ENCODE data around the gene ALS2. TPM values are rescaled to one million over a fixed set of nuclear protein-coding genes. Genes with fewer than 3 reads are reported as not detected.

ALS2 gene
- total RNA-seq, 1 experiment from 2014 or later: 47.5 TPM

- intact Hi-C loops (cut with micrococcal nuclease; ENCODE audit: unreplicated experiment) (no loop called here), in situ Hi-C loops (cut with HindIII; ENCODE audit: low pct_unique_long_range_greater_than_20kb, low sequenced_read_pairs) (no loop called here)
- peaks cover 4% of the 10 kb centered on the region; the same call in 1 of the 2 replicates for H3K4me1 ChIP-seq (ENCODE audit: control insufficient read depth, insufficient read depth, low read length)
- H3K4me3 ChIP-seq (ENCODE audit: low read depth in 2 of 2, low read length in 2 of 2): no peak overlapping the region
- no peak for ATAC-seq
- TF ChIP-seq TCF7L2 (IDR thresholded peaks at IDR 0.05; ENCODE audit: low read depth, low read length): no peak
- no peak for TF ChIP-seq SIN3A (IDR thresholded peaks at IDR 0.05; ENCODE audit: borderline replicate concordance, insufficient read depth, low read depth, low read length)
- TF ChIP-seq REST (IDR thresholded peaks at IDR 0.05; ENCODE audit: insufficient read depth in 1 of 2, low read depth in 2 of 2, low read length in 1 of 2): no peak
- TF ChIP-seq CTCF (IDR thresholded peaks at IDR 0.05): no peak
- TF ChIP-seq POLR2AphosphoS5 (IDR thresholded peaks at IDR 0.05; ENCODE audit: low read depth, low read length): no peak
- peaks cover 21% of the 10 kb centered on the region for H3K36me3 ChIP-seq (ENCODE audit: control insufficient read depth, insufficient read depth, low read length)
- no peak overlapping the region for H3K27ac ChIP-seq (ENCODE audit: low read length)
- no peaks in the 10 kb centered on the region for H3K27me3 ChIP-seq (ENCODE audit: control insufficient read depth, insufficient read depth, low read length)
- no peaks in the 10 kb centered on the region for H3K9me3 ChIP-seq (ENCODE audit: control insufficient read depth, insufficient read depth, low read depth, low read length)
- no TSS peak for BruUV-seq (replicated peaks)
- POLR2A ChIA-PET: no interaction called here
- DNase-seq (ENCODE audit: low read depth, low spot score): no peak
- CTCF ChIA-PET: no interaction called here
These were observed 81.3 kb downstream of the ALS2 start for GRCh38 chr2:201699416-201699815.

DNA sequence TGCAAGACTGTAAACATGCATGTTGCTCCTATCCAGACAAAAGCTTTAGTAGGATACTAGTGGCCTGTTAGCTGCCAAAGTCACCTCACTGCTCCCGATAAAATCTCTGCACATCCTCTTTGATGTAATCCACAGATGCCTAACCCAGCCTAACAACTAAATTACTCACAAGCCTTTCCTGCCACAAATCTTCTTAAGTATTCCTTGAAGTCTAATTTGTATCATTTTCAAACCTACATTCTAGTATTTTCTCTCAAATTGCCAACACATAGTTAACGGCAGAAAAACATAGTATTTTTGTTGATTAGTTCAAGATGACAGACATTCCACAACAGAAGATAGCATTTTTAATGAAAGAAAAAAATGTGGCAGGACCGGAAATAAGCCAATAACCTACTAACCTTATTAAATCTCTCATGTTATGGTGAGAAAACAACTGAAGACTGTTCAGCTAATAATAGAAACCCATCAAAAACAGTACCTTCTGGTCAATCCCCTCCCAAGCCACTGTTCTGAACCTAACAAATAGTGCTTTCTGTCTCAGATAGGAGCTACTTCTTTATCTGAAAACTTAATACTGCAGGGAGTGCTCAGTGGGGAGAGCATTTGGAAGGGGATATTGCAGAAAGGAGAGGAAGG lies 82.0 kb downstream of the ALS2 start, which contains the start of gene MPP4:
MPP4 (minus strand) TSS at position 57 of the 639 bp plus-strand sequence. CDS start 4,690 bp downstream, outside the sequence.
- Histone ChIP-seq H3K36me3 (ENCODE audit: control insufficient read depth, insufficient read depth, low read length) (peaks cover 14% of the 10 kb centered on the region), H3K9me3 (ENCODE audit: control insufficient read depth, insufficient read depth, low read depth, low read length) (no peaks in the 10 kb centered on the region), H3K4me1 (ENCODE audit: control insufficient read depth, insufficient read depth, low read length) (peaks cover 4% of the 10 kb centered on the region; the same call in 1 of the 2 replicates), H3K4me3 (ENCODE audit: low read depth in 2 of 2, low read length in 2 of 2) (no peak within 1 kb of the TSS), H3K27ac (ENCODE audit: low read length) (no peak within 1 kb of the TSS), H3K27me3 (ENCODE audit: control insufficient read depth, insufficient read depth, low read length) (no peaks in the 10 kb centered on the region)
- intact Hi-C loops (cut with micrococcal nuclease; ENCODE audit: unreplicated experiment) (no loop called here), in situ Hi-C loops (cut with HindIII; ENCODE audit: low pct_unique_long_range_greater_than_20kb, low sequenced_read_pairs) (no loop called here)
- TF ChIP-seq SIN3A (IDR thresholded peaks at IDR 0.05; ENCODE audit: borderline replicate concordance, insufficient read depth, low read depth, low read length) (no peak), POLR2AphosphoS5 (IDR thresholded peaks at IDR 0.05; ENCODE audit: low read depth, low read length) (no peak), CTCF (IDR thresholded peaks at IDR 0.05) (no peak), TCF7L2 (IDR thresholded peaks at IDR 0.05; ENCODE audit: low read depth, low read length) (no peak), REST (IDR thresholded peaks at IDR 0.05; ENCODE audit: insufficient read depth in 1 of 2, low read depth in 2 of 2, low read length in 1 of 2) (no peak)
- no TSS peak for BruUV-seq (replicated peaks)
- ChIA-PET CTCF (no interaction called here), POLR2A (interaction anchor here (0.6 kb wide), 1 partner anchor 231 kb away, joined by 8 read pairs; no protein-coding TSS in a partner anchor)
- DNase-seq (ENCODE audit: low read depth, low spot score): no peak
- ATAC-seq: no peak

Measured in Panc1 (cell line).